Measurements from ENCODE around the gene STK40.

The STK40 gene

GRCh38 chr1:36342426-36343185 is 43.1 kb downstream of the STK40 start:
- TF ChIP-seq, protein P1, sequence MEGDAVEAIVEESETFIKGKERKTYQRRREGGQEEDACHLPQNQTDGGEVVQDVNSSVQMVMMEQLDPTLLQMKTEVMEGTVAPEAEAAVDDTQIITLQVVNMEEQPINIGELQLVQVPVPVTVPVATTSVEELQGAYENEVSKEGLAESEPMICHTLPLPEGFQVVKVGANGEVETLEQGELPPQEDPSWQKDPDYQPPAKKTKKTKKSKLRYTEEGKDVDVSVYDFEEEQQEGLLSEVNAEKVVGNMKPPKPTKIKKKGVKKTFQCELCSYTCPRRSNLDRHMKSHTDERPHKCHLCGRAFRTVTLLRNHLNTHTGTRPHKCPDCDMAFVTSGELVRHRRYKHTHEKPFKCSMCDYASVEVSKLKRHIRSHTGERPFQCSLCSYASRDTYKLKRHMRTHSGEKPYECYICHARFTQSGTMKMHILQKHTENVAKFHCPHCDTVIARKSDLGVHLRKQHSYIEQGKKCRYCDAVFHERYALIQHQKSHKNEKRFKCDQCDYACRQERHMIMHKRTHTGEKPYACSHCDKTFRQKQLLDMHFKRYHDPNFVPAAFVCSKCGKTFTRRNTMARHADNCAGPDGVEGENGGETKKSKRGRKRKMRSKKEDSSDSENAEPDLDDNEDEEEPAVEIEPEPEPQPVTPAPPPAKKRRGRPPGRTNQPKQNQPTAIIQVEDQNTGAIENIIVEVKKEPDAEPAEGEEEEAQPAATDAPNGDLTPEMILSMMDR (IDR thresholded peaks at IDR 0.05; ENCODE audit: insufficient read depth, missing control alignments), result peak; percentile 70
- DNase-seq (ENCODE audit: insufficient read length, low spot score), result no peak
- no peak for FAIRE-seq

- no peak for DNase-seq (ENCODE audit: insufficient read length, low spot score)
- TF ChIP-seq, protein P1 (IDR thresholded peaks at IDR 0.05; ENCODE audit: insufficient read depth, missing control alignments), result no peak
- FAIRE-seq, result no peak
These were observed 44.0 kb downstream of the STK40 start for GRCh38 chr1:36341626-36342320.

- DNase-seq (ENCODE audit: insufficient read length, low spot score), result no peak
- FAIRE-seq, result no peak
- TF ChIP-seq, protein P1 (IDR thresholded peaks at IDR 0.05; ENCODE audit: insufficient read depth, missing control alignments), result no peak
These were observed 46.1 kb downstream of the STK40 start for GRCh38 chr1:36339615-36340014.

GRCh38 chr1:36339215-36339614 is 46.5 kb downstream of the STK40 start:
- FAIRE-seq, result no peak
- TF ChIP-seq, protein P1 (IDR thresholded peaks at IDR 0.05; ENCODE audit: insufficient read depth, missing control alignments), result no peak
- DNase-seq (ENCODE audit: insufficient read length, low spot score), result no peak

DNA sequence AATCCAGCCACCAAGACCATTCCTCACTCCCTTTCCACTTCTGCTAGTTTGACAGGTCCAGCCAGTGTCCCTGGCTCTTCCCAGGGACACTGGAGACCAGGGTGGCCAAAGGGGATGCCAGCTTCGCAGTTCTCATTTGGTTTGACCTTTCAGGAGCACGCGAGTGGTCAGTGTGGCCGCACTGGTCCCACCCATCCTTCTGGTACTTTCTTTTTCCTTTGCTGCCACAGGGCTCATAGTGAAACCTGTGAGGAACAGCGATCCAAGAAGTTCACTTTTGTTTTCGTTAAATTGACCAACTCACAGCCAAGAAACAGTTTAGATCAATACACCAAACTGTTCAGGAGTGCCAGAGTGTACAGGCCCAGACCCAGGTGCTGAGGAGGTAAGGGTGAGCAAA is 47.9 kb downstream of the STK40 start:
- TF ChIP-seq, protein P1 (IDR thresholded peaks at IDR 0.05; ENCODE audit: insufficient read depth, missing control alignments), result no peak
- no peak for DNase-seq (ENCODE audit: insufficient read length, low spot score)
- FAIRE-seq, result no peak

DNA sequence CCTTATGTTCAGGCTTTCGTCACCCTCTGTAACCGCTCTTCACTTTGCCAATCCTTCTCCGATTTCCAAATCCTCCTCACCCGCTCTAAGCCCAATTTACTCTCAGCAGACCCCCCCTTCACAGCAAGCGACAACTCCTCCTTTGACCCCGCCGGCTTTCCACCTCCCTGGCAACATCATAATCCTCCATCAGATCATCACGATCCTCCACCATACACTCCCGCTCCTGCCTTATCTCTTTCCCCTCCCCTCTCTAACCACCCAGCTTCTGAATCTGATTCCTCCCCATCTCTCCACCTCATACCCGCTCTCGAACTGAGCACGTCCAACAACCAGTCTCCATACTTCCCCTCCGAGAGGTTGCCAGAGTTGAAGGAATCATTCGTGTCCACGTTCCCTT is 54.8 kb downstream of the STK40 start:
- FAIRE-seq, result no peak
- TF ChIP-seq, protein P1 (IDR thresholded peaks at IDR 0.05; ENCODE audit: insufficient read depth, missing control alignments), result no peak
- DNase-seq (ENCODE audit: insufficient read length, low spot score), result no peak

DNA sequence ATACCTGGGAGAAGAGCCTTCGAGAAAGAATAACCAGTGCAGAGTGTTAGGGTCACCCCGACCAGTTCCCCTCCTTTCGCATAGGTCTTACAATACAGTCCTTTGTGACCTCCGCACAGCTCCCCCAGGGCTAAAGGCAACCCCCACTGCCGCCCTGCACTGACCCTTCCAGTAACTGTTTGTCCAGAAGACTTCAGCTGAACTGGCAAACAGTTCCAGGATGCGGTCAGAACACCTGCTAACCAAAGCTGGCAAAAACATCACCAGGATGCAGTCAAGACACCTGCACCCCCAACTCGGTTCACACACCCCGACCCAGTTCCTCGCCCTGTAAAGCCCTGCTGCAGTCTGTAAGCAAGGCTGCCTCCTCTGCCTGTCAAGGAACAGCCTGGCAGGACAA is 55.9 kb downstream of the STK40 start:
- TF ChIP-seq, protein P1 (IDR thresholded peaks at IDR 0.05; ENCODE audit: insufficient read depth, missing control alignments), result no peak
- no peak for DNase-seq (ENCODE audit: insufficient read length, low spot score)
- no peak for FAIRE-seq
